HG02798 (cell line): ENCODE results near the gene GDF7.

ENCODE experiments used
- ATAC-seq: cut with Tn5 transposase; IDR thresholded peaks from one replicate; pipeline ENCODE4 v1.9.1; 2021; ENCODE audit warnings: mild to moderate bottlenecking; ENCODE audit not compliant: unreplicated experiment, poor library complexity

The GDF7 gene

DNA sequence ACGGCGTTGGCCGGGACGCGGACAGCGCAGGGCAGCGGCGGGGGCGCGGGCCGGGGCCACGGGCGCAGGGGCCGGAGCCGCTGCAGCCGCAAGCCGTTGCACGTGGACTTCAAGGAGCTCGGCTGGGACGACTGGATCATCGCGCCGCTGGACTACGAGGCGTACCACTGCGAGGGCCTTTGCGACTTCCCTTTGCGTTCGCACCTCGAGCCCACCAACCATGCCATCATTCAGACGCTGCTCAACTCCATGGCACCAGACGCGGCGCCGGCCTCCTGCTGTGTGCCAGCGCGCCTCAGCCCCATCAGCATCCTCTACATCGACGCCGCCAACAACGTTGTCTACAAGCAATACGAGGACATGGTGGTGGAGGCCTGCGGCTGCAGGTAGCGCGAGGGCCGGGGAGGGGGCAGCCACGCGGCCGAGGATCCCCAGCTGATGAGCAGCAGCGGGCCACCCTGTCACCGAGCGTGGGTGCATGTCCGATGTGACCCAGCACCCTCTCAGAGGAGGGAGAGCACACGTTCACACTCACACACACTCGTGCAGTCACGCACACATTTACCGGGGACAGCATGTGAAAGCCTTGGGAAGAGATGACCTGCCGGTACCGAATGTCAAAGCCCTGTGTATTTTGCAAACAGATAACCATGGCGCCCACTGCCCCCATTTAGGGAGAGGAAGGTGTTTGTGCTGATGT, 4.2 kb downstream of the GDF7 start:
- ATAC-seq, result no peak

GRCh38 chr2:20671736-20672080, 4.8 kb downstream of the GDF7 start:
- ATAC-seq, result no peak

DNA sequence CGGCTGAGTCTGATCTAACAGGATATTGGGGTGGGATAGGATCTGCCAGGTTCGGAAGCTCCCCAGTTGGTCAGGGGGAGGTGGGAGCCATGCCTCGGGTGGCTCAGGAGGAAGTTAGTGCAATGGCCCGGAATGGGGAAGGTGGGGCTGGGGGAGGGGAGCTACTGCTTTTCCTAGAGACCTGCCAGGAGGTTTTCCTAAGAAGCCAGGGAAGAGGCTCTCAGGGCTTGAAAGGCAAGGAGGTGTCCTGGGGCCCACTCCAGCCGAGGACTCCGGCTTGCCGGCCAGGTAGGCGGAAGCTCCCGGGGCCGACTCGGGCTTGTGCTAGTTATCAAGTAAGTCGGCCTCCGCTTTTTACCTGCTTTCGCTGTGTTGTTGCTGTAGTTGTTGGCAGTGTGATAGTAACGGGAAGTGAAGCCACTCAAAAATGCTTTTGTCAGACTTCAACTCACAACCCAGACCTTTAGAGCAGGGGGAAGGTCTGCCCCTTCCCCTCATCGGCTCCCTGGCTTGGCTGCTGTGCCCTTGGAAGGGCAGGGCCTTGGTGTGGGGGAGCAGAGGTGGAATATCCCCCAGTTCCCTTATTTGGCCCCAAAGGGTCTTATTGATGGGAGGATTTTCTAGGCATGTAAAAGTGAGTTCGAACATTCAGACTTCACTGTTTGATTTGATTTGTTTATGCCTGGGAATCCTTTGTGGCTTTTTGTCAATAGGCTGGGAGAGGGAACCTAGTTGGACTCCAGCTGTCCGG, 5.4 kb downstream of the GDF7 start:
- no peak for ATAC-seq

- no peak for ATAC-seq
These were observed 6.9 kb downstream of the GDF7 start for GRCh38 chr2:20673686-20674308.

DNA sequence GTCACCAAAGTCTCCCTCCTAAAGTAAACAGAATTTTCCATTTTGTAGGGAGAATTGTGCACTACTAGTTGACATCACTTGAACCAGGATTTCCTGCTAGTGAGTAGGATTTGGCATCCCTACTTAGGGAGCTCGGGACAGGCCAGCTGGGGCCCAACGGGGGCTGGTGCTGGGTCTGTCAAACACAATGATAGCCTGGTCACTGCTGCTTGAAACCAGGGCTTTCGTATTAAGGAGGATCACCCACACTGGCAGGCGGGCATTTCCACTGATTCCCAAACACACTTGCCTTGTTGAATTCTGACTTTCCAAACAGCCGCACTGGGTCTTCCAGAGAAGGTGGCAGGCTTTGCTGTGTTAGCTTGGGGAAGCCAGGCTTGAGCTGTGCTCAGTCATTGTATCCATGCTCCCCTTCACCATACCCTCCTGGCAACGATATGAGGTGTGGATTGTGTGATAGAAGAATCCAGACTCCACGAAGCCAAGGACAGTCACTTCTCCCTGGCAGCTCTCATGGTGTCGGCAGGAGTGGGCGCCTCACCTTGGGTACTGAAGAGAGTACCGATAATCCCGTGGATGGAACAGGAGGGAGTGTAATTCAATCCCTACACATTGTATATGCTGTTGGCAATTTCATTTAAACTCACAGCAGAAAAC, 7.5 kb downstream of the GDF7 start:
- no peak for ATAC-seq

GRCh38 chr2:20674974-20675679, 8.2 kb downstream of the GDF7 start:
- ATAC-seq, result no peak

GRCh38 chr2:20675701-20676352, 8.9 kb downstream of the GDF7 start:
- ATAC-seq, result peak; percentile 76

GRCh38 chr2:20676353-20677215, 9.6 kb downstream of the GDF7 start:
- ATAC-seq, result peak; percentile 45

DNA sequence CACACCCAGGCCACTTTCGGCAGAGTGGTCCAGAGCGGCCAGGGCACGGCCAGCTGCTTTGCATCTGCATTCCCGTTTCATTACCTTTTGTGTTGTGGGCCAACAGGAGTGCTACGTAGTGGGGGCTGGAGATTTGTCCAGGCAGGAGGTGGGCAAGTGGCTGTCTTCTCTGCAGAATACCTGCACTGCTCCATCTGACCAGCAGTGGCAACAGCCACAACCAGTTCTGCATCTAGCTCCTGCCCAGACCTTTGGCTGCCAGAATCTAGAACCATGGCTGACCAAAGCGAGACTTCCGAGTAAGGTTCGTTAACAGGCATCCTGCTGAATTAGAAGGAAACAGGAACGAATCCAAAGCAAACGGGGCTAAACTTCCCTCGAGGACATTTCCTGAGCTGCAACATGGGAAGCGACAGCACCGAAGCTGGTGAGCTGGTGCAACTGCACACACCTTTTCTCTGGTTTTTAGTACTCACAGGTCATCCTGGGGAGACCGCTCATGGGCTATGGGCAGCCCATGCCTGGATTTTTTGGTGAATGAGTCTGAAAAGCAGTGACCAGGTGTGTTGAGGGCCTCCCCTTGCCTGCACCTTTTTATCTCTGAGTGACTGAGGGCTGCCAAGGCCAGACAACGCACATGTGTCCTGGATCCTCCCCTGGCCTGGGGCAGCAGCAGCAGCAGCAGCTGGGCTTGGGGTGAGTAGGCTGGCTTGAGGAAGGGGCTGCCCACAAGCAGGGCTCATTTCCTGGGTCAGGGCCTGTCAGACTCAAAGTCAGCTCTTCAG, 10.5 kb downstream of the GDF7 start:
- ATAC-seq, result peak; percentile 32

DNA sequence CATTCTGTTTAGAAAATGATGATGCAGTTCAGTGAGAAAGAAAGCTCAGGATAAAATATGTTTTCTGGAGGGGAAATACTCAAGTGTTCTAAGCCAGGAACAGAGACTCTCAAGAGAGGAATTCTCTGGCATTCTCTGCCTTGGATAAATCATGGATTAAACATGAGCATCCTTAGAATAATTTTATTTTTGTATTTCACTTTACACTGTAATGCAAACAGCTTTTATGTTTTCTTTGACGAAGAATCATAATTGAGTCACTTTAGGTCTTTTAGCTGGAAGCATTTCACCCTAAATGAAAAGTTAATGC, 11.1 kb downstream of the GDF7 start:
- no peak for ATAC-seq

- no peak for ATAC-seq
These were observed 11.8 kb downstream of the GDF7 start for GRCh38 chr2:20678780-20679179.

- ATAC-seq, result no peak
These were observed 13.9 kb downstream of the GDF7 start for GRCh38 chr2:20680744-20681375.

DNA sequence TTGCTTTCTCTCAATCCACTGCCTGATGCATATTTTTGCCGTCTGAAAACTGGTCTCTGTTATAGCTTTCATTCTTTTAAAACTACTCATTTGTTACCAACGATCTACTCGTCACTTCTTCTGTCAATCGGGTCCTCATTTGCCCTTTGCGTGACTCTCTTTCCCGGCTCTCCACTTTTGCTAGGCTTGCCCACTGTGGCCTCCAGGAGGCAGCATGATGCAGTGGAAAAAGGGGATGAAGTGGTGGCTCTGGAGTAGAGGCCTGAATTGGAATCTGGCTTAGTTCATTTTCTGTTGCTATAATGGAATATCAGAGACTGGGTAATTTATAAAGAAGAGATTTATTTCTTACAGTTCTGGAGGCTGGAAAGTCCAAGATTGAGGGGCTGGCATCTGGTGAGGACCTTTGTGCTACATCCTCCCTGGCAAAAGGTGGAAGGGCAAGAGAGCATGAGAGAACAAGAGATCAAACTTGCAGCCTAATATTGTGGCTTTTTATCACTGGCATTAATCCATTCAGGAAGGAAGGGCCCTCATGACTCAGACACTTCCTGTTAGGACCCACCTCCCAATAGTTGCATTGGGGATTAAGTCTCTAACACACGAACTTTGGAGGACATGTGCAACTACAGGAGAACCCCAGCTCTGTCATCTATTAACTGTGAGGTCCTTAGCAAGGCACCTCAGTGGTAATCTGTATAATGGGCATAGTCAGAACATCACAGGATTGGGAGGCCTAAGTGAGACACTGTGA, 15.4 kb downstream of the GDF7 start:
- ATAC-seq, result no peak

GRCh38 chr2:20684581-20685063, 17.7 kb downstream of the GDF7 start:
- ATAC-seq, result no peak

DNA sequence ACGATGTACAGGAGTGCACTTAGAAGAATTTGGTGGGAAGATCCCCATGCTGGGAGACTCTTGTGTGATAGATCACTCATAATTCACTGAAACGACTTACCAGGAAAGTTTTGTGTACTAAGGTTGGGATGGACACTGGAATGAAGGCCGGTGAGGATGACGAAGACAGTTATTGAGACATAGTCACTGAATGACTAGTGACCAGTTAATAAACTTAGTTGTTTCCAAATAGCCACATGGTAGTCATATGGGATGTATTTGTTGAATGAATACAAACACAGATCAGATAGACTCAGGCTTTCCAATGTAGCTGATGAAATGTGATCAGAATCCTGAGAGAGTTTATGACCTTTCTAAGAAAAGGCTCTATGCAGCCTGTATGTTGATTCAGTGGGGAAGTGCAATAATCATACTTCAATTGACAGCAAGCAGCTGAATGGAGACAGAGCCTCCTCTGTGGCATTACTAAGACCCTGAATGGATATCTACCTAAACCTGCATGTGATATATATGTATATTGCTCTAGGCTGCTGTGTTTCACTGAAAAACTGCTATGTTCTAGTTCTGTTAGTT, 20.4 kb downstream of the GDF7 start:
- no peak for ATAC-seq

GRCh38 chr2:20689428-20690264, 22.7 kb downstream of the GDF7 start:
- no peak for ATAC-seq
